Bronchial epithelial cell (primary cell): ENCODE measurements around the gene HERC6. TPM values are rescaled to one million over a fixed set of nuclear protein-coding genes. Genes with fewer than 3 reads are reported as not detected.
"Not testable (repeated sequence)": the region's sequence is repeated elsewhere in the genome, so short reads cannot be mapped to it uniquely, and the experiment has no call there.

Experiments used
- DNase-seq: peaks from one replicate; pipeline ENCODE4 v3.0.0-alpha.2; 2010; ENCODE audit warnings: low read depth
- FAIRE-seq: peaks from 2 replicates; lab custom pipeline; 2011; peaks lifted over from hg19 to GRCh38; lab: Jason Lieb, UNC
- H3K27me3 ChIP-seq: 2 replicates; pipeline ENCODE4 v1.5.1; 2011; ENCODE audit warnings: low read length; ENCODE audit not compliant: control insufficient read depth, insufficient read depth
- H3K36me3 ChIP-seq: 2 replicates; pipeline ENCODE4 v1.5.1; 2011; ENCODE audit warnings: low read length; ENCODE audit not compliant: control insufficient read depth, insufficient read depth
- H3K4me3 ChIP-seq: 2 replicates; pipeline ENCODE4 v1.5.1; 2011; ENCODE audit warnings: mild to moderate bottlenecking, low read depth, low read length, control low read depth
- total RNA-seq: library from RNA; depleted of rRNA; stranded (reverse); fragments of >200 nt; gene quantifications from 2 replicates; pipeline ENCODE4 v1.2.1, GENCODE V29; 2014
- TF ChIP-seq, protein P1 (sequence below): IDR thresholded peaks from 2 replicates; pipeline ENCODE4 v1.5.1; 2011; ENCODE audit warnings: mild to moderate bottlenecking, moderate library complexity, low read length, control low read depth, inconsistent platforms; ENCODE audit not compliant: insufficient read depth, severe bottlenecking

The HERC6 gene
- total RNA-seq, 1 donor from 2014 or later, result 1.1 TPM

- TF ChIP-seq, protein P1, sequence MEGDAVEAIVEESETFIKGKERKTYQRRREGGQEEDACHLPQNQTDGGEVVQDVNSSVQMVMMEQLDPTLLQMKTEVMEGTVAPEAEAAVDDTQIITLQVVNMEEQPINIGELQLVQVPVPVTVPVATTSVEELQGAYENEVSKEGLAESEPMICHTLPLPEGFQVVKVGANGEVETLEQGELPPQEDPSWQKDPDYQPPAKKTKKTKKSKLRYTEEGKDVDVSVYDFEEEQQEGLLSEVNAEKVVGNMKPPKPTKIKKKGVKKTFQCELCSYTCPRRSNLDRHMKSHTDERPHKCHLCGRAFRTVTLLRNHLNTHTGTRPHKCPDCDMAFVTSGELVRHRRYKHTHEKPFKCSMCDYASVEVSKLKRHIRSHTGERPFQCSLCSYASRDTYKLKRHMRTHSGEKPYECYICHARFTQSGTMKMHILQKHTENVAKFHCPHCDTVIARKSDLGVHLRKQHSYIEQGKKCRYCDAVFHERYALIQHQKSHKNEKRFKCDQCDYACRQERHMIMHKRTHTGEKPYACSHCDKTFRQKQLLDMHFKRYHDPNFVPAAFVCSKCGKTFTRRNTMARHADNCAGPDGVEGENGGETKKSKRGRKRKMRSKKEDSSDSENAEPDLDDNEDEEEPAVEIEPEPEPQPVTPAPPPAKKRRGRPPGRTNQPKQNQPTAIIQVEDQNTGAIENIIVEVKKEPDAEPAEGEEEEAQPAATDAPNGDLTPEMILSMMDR, result no peak
- DNase-seq (no peak), FAIRE-seq (no peak)
- Histone ChIP-seq H3K4me3 (no peak overlapping the region), H3K36me3 (no peaks in the 10 kb centered on the region), H3K27me3 (peaks cover 2% of the 10 kb centered on the region)
Observed at GRCh38 chr4:88360256-88360655, 18.4 kb upstream of the HERC6 start.

- TF ChIP-seq, protein P1, result no peak
- FAIRE-seq (no peak), DNase-seq (no peak)
- Histone ChIP-seq H3K4me3 (no peak overlapping the region), H3K36me3 (no peaks in the 10 kb centered on the region), H3K27me3 (peaks cover 2% of the 10 kb centered on the region)
Observed at GRCh38 chr4:88360791-88361190, 17.9 kb upstream of the HERC6 start.

DNA sequence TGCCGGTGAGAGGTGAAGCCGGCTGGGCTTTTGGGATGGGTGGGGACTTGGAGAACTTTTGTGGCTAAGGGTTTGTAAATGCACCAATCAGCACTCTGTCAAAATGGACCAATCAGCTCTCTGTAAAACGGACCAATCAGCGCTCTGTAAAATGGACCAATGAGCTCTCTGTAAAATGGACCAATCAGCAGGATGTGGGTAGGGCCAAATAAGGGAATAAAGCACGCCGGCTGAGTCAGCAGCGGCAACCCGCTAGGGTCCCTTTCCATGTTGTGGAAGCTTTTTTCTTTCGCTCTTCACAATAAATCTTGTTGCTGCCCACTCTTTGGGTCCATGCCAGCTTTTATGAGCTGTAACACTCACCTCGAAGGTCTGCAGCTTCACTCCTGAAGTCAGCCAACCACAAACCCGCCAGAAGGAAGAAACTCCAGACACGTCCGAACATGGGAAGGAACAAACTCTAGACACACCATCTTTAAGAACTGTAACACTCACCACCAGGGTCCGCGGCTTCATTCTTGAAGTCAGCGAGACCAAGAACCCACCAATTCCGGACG is 17.4 kb upstream of the HERC6 start:
- not testable (repeated sequence) for H3K4me3 ChIP-seq, H3K36me3 ChIP-seq, H3K27me3 ChIP-seq, FAIRE-seq
- peak; percentile 38 for DNase-seq

- FAIRE-seq, result no peak
- peaks cover 2% of the 10 kb centered on the region for H3K27me3 ChIP-seq
- no peak overlapping the region for H3K4me3 ChIP-seq
- TF ChIP-seq, protein P1, result no peak
- no peaks in the 10 kb centered on the region for H3K36me3 ChIP-seq
- DNase-seq, result no peak
Observed at GRCh38 chr4:88366460-88366859, 12.2 kb upstream of the HERC6 start.

DNA sequence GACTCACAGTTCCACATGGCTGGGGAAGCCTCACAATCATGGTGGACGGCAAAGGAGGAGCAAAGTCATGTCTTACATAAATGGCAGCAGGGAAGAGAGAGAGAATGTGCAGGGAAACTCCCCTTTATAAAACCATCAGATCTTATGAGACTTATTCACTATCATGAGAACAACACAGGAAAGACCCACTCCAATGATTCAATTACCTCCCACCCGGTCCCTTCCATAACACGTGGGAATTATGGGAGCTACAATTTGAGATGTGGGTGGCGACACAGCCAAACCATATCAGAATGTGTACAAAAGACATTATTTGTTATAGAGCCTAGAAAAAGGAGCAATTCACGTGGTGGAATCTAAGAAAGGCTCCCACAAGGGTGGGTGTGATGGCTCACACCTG is 10.8 kb upstream of the HERC6 start:
- peaks cover 2% of the 10 kb centered on the region for H3K27me3 ChIP-seq
- no peak overlapping the region for H3K4me3 ChIP-seq
- no peak for FAIRE-seq
- H3K36me3 ChIP-seq, result no peaks in the 10 kb centered on the region
- DNase-seq, result no peak
- TF ChIP-seq, protein P1, result no peak

DNA sequence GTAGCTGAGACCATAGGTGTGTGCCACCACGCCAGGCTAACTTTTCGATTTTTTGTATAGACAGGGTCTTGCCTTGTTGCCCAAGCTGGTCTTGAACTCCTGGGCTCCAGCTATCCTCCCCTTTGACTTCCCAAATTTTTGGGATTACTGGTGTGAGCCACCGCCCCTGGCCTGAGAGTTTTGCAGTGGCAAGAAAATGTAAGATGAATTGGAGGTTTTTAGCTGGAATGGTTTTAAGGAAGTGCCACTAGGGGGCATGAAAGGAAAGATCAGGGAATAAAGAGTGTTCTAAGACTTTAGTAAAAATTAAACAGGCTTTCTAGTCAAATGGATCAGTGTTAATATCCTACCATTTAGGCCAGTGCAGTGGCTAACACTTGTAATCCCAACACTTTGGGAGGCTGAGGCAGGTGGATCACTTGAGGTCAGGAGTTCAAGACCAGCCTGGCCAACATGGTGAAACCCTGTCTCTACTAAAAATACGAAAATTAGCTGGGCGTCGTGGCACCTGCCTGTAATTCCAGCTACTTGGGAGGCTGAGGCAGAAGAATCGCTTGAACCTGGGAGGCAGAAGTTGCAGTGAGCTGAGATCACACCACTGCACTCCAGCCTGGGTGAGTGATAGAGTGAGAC is 9.4 kb upstream of the HERC6 start:
- peak; percentile 46 for DNase-seq
- H3K27me3 ChIP-seq, FAIRE-seq, H3K4me3 ChIP-seq, H3K36me3 ChIP-seq: not testable (repeated sequence)
- TF ChIP-seq, protein P1, result peak; percentile 63
